ENCODE results near the gene TMEM125.

The TMEM125 gene

GRCh38 chr1:43274804-43275180 is 5.0 kb downstream of the TMEM125 start:
- DNase-seq (ENCODE audit: low read depth): no peak

GRCh38 chr1:43275826-43276620 is 6.2 kb downstream of the TMEM125 start:
- no peak for DNase-seq (ENCODE audit: low read depth)

- DNase-seq (ENCODE audit: low read depth): no peak
Measured at GRCh38 chr1:43276673-43277072, 6.9 kb downstream of the TMEM125 start.

- no peak for DNase-seq (ENCODE audit: low read depth)
Measured at GRCh38 chr1:43277116-43277876, 7.5 kb downstream of the TMEM125 start.

GRCh38 chr1:43279161-43279560 is 9.4 kb downstream of the TMEM125 start:
- DNase-seq (ENCODE audit: low read depth): no peak

- no peak for DNase-seq (ENCODE audit: low read depth)
Measured at GRCh38 chr1:43279666-43280065, 9.9 kb downstream of the TMEM125 start.

GRCh38 chr1:43280692-43281091 is 10.9 kb downstream of the TMEM125 start:
- DNase-seq (ENCODE audit: low read depth): no peak

GRCh38 chr1:43282220-43283195 is 12.7 kb downstream of the TMEM125 start:
- no peak for DNase-seq (ENCODE audit: low read depth)

- no peak for DNase-seq (ENCODE audit: low read depth)
Measured at GRCh38 chr1:43284065-43284464, 14.3 kb downstream of the TMEM125 start.

- DNase-seq (ENCODE audit: low read depth): no peak
Measured at GRCh38 chr1:43284546-43285110, 14.8 kb downstream of the TMEM125 start.

- DNase-seq (ENCODE audit: low read depth): no peak
Measured at GRCh38 chr1:43285269-43285990, 15.6 kb downstream of the TMEM125 start, which contains the start of gene C1orf210. Gene C1orf210 (minus strand): TSS chr1:43285581. CDS start chr1:43283270, 2,311 bp downstream.

GRCh38 chr1:43286115-43286514 is 16.3 kb downstream of the TMEM125 start:
- no peak for DNase-seq (ENCODE audit: low read depth)

GRCh38 chr1:43286533-43286932 is 16.8 kb downstream of the TMEM125 start:
- DNase-seq (ENCODE audit: low read depth): no peak

- DNase-seq (ENCODE audit: low read depth): no peak
Measured at GRCh38 chr1:43288058-43288784, 18.4 kb downstream of the TMEM125 start.

GRCh38 chr1:43288785-43289706 is 19.3 kb downstream of the TMEM125 start:
- DNase-seq (ENCODE audit: low read depth): no peak

GRCh38 chr1:43292216-43292615 is 22.4 kb downstream of the TMEM125 start:
- DNase-seq (ENCODE audit: low read depth): no peak

GRCh38 chr1:43292679-43293078 is 22.9 kb downstream of the TMEM125 start:
- DNase-seq (ENCODE audit: low read depth): no peak

- DNase-seq (ENCODE audit: low read depth): no peak
Measured at GRCh38 chr1:43293176-43293575, 23.4 kb downstream of the TMEM125 start.

Data from T-helper 22 cell (primary cell).